ENCODE measurements around the gene SELENOW. TPM values are rescaled to one million over a fixed set of nuclear protein-coding genes. Genes with fewer than 3 reads are reported as not detected.
"Not testable (repeated sequence)": the region's sequence is repeated elsewhere in the genome, so short reads cannot be mapped to it uniquely, and the experiment has no call there.

The SELENOW gene
- 106 and 107 TPM in 2 replicates for total RNA-seq

GRCh38 chr19:47778049-47778953 lies at the start of gene SELENOW:
SELENOW (plus strand) TSS chr19:47778703; CDS start chr19:47778786, 83 bp downstream.
- Mint-ChIP-seq H3K4me3 (peak within 1 kb of the TSS; percentile 96), H3K27me3 (ENCODE audit: insufficient read depth) (no peaks in the 10 kb centered on the region), H3K36me3 (ENCODE audit: low read depth) (peaks cover 14% of the 10 kb centered on the region), H3K27ac (peak within 1 kb of the TSS; percentile 94), H3K4me1 (ENCODE audit: low read depth) (peaks cover 12% of the 10 kb centered on the region), H3K9me3 (no peaks in the 10 kb centered on the region)
- peak; percentile 76 for DNase-seq (ENCODE audit: low spot score)
- intact Hi-C loops (cut with micrococcal nuclease): loop anchor here (1.0 kb wide), 1 partner anchor 33 kb away; the partner anchor contains the start of gene NOP53

- Mint-ChIP-seq H3K4me1 (ENCODE audit: low read depth) (peaks cover 15% of the 10 kb centered on the region), H3K36me3 (ENCODE audit: low read depth) (no peaks in the 10 kb centered on the region), H3K27ac (no peak overlapping the region), H3K9me3 (no peaks in the 10 kb centered on the region), H3K4me3 (peak overlapping the region; percentile 82), H3K27me3 (ENCODE audit: insufficient read depth) (peaks cover 7% of the 10 kb centered on the region)
- no peak for DNase-seq (ENCODE audit: low spot score)
- intact Hi-C loops (cut with micrococcal nuclease): no loop called here
Observed at GRCh38 chr19:47729468-47729798, 49.1 kb upstream of the SELENOW start.

- Mint-ChIP-seq H3K4me1 (ENCODE audit: low read depth) (peaks cover 15% of the 10 kb centered on the region), H3K27ac (peak overlapping the region; percentile 64), H3K9me3 (no peaks in the 10 kb centered on the region), H3K4me3 (peak overlapping the region; percentile 82), H3K36me3 (ENCODE audit: low read depth) (no peaks in the 10 kb centered on the region), H3K27me3 (ENCODE audit: insufficient read depth) (peaks cover 7% of the 10 kb centered on the region)
- intact Hi-C loops (cut with micrococcal nuclease): loop anchor here (1.0 kb wide), 1 partner anchor 13 kb away; no protein-coding TSS in a partner anchor
- DNase-seq (ENCODE audit: low spot score): peak; percentile 50
Observed at GRCh38 chr19:47729799-47730520, 48.5 kb upstream of the SELENOW start.

- Mint-ChIP-seq H3K4me3 (peak overlapping the region; percentile 61), H3K36me3 (ENCODE audit: low read depth) (no peaks in the 10 kb centered on the region)
Observed at GRCh38 chr19:47730521-47730889, 48.0 kb upstream of the SELENOW start.

GRCh38 chr19:47730910-47731309 lies 47.6 kb upstream of the SELENOW start:
- intact Hi-C loops (cut with micrococcal nuclease): loop anchor here (1.0 kb wide), 1 partner anchor 12 kb away; no protein-coding TSS in a partner anchor
- Mint-ChIP-seq H3K27ac (no peak overlapping the region), H3K27me3 (ENCODE audit: insufficient read depth) (peaks cover 5% of the 10 kb centered on the region), H3K4me1 (ENCODE audit: low read depth) (peaks cover 15% of the 10 kb centered on the region), H3K9me3 (no peaks in the 10 kb centered on the region), H3K4me3 (no peak overlapping the region), H3K36me3 (ENCODE audit: low read depth) (no peaks in the 10 kb centered on the region)
- DNase-seq (ENCODE audit: low spot score): no peak

More at GRCh38 chr19:47730521-47730889, 48.0 kb upstream of the SELENOW start:
- H3K27ac Mint-ChIP-seq: no peak overlapping the region
- H3K4me1 Mint-ChIP-seq (ENCODE audit: low read depth): peaks cover 15% of the 10 kb centered on the region
- H3K27me3 Mint-ChIP-seq (ENCODE audit: insufficient read depth): peaks cover 5% of the 10 kb centered on the region
- DNase-seq (ENCODE audit: low spot score): no peak
- no peaks in the 10 kb centered on the region for H3K9me3 Mint-ChIP-seq
- intact Hi-C loops (cut with micrococcal nuclease): loop anchor here (1.0 kb wide), 1 partner anchor 13 kb away; no protein-coding TSS in a partner anchor

- Mint-ChIP-seq H3K4me1 (ENCODE audit: low read depth) (no peaks in the 10 kb centered on the region), H3K9me3 (no peaks in the 10 kb centered on the region)
Observed at GRCh38 chr19:47735131-47735530, 43.4 kb upstream of the SELENOW start.

GRCh38 chr19:47740866-47741519 lies 37.5 kb upstream of the SELENOW start:
- no peaks in the 10 kb centered on the region for H3K9me3 Mint-ChIP-seq
- H3K36me3 Mint-ChIP-seq (ENCODE audit: low read depth): peaks cover 3% of the 10 kb centered on the region
- peaks cover 19% of the 10 kb centered on the region for H3K4me1 Mint-ChIP-seq (ENCODE audit: low read depth)
- H3K27me3 Mint-ChIP-seq (ENCODE audit: insufficient read depth): peaks cover 2% of the 10 kb centered on the region
- no peak overlapping the region for H3K4me3 Mint-ChIP-seq
- no peak for DNase-seq (ENCODE audit: low spot score)
- intact Hi-C loops (cut with micrococcal nuclease): loop anchor here (10.0 kb wide), 1 partner anchor 434 kb away; the partner anchor contains the start of genes LIG1 and ZSWIM9
- no peak overlapping the region for H3K27ac Mint-ChIP-seq

More at GRCh38 chr19:47735131-47735530, 43.4 kb upstream of the SELENOW start:
- no peak for DNase-seq (ENCODE audit: low spot score)
- H3K36me3 Mint-ChIP-seq (ENCODE audit: low read depth): no peaks in the 10 kb centered on the region
- intact Hi-C loops (cut with micrococcal nuclease): no loop called here
- H3K4me3 Mint-ChIP-seq: no peak overlapping the region
- no peak overlapping the region for H3K27ac Mint-ChIP-seq
- H3K27me3 Mint-ChIP-seq (ENCODE audit: insufficient read depth): peaks cover 5% of the 10 kb centered on the region

GRCh38 chr19:47741544-47742140 lies 36.9 kb upstream of the SELENOW start:
- Mint-ChIP-seq H3K9me3 (no peaks in the 10 kb centered on the region), H3K4me3 (no peak overlapping the region), H3K4me1 (ENCODE audit: low read depth) (peaks cover 19% of the 10 kb centered on the region), H3K36me3 (ENCODE audit: low read depth) (peaks cover 4% of the 10 kb centered on the region), H3K27ac (peak overlapping the region; percentile 76), H3K27me3 (ENCODE audit: insufficient read depth) (peaks cover 2% of the 10 kb centered on the region)
- intact Hi-C loops (cut with micrococcal nuclease): loop anchor here (2.0 to 10.0 kb wide), 2 partner anchors 313 to 433 kb away; partner anchors contain the start of genes LIG1 and ZSWIM9
- no peak for DNase-seq (ENCODE audit: low spot score)

- Mint-ChIP-seq H3K27me3 (ENCODE audit: insufficient read depth) (peaks cover 2% of the 10 kb centered on the region), H3K9me3 (no peaks in the 10 kb centered on the region), H3K27ac (no peak overlapping the region), H3K4me3 (peak overlapping the region; percentile 99), H3K36me3 (ENCODE audit: low read depth) (peaks cover 8% of the 10 kb centered on the region), H3K4me1 (ENCODE audit: low read depth) (peaks cover 24% of the 10 kb centered on the region)
- DNase-seq (ENCODE audit: low spot score): no peak
- intact Hi-C loops (cut with micrococcal nuclease): loop anchor here (1.0 to 10.0 kb wide), 7 partner anchors 12 to 432 kb away; partner anchors contain the start of genes EHD2, KPTN, LIG1 and ZSWIM9
Observed at GRCh38 chr19:47742634-47743033, 35.9 kb upstream of the SELENOW start.

GRCh38 chr19:47745010-47745901 lies 33.2 kb upstream of the SELENOW start, which contains the start of gene NOP53:
NOP53 (plus strand) TSS chr19:47745546; CDS start chr19:47745560, 14 bp downstream.
- Mint-ChIP-seq H3K4me1 (ENCODE audit: low read depth) (peaks cover 37% of the 10 kb centered on the region), H3K27ac (peak within 1 kb of the TSS; percentile 100), H3K9me3 (no peaks in the 10 kb centered on the region), H3K36me3 (ENCODE audit: low read depth) (peaks cover 24% of the 10 kb centered on the region), H3K4me3 (peak within 1 kb of the TSS; percentile 99), H3K27me3 (ENCODE audit: insufficient read depth) (peaks cover 2% of the 10 kb centered on the region)
- intact Hi-C loops (cut with micrococcal nuclease): loop anchor here (1.0 to 10.0 kb wide), 7 partner anchors 33 to 632 kb away; partner anchors contain the start of genes BICRA, DHX34, LIG1 and NAPA
- DNase-seq (ENCODE audit: low spot score): peak; percentile 94

GRCh38 chr19:47746129-47746528 lies 32.4 kb upstream of the SELENOW start:
- not testable (repeated sequence) for H3K27me3 Mint-ChIP-seq (ENCODE audit: insufficient read depth); H3K9me3 Mint-ChIP-seq; DNase-seq (ENCODE audit: low spot score)
- Mint-ChIP-seq H3K36me3 (ENCODE audit: low read depth) (peaks cover 28% of the 10 kb centered on the region), H3K27ac (peak overlapping the region; percentile 73), H3K4me1 (ENCODE audit: low read depth) (peaks cover 37% of the 10 kb centered on the region), H3K4me3 (peak overlapping the region; percentile 99)
- intact Hi-C loops (cut with micrococcal nuclease): loop anchor here (10.0 kb wide), 1 partner anchor 429 kb away; the partner anchor contains the start of genes LIG1 and ZSWIM9

All from activated T-helper 1 cell treated with anti-CD3 and anti-CD28 coated beads, Interleukin-12 subunit alpha, Interleukin-12 subunit beta, Interleukin-2, Interleukin-4 antibody, amounts not matched to agents 30 ng/mL and 10 ng/mL and 1 ng/mL, durations not matched to agents 14 hours and 24 hours and 36 hours (primary cell).